Measurements from ENCODE around the gene USP17L13.
"Not testable (repeated sequence)": the region's sequence is repeated elsewhere in the genome, so short reads cannot be mapped to it uniquely, and the experiment has no call there.

The USP17L13 gene

GRCh38 chr4:9224596-9224995, at the start of gene USP17L13:
Gene USP17L13 (plus strand): TSS chr4:9224896. CDS start chr4:9224896, 0 bp downstream.
- not testable (repeated sequence) for DNase-seq

- not testable (repeated sequence) for DNase-seq
These were observed 14.3 kb upstream of the USP17L13 start, which contains the start of gene USP17L10 for GRCh38 chr4:9210357-9210756. Gene USP17L10 (plus strand): TSS chr4:9210657. CDS start chr4:9210657, 0 bp downstream.

GRCh38 chr4:9214701-9215100, 10.0 kb upstream of the USP17L13 start:
- DNase-seq = not testable (repeated sequence)

GRCh38 chr4:9215105-9215504, 9.6 kb upstream of the USP17L13 start, which contains the start of gene USP17L11:
Gene USP17L11 (plus strand): TSS chr4:9215405. CDS start chr4:9215405, 0 bp downstream.
- DNase-seq = not testable (repeated sequence)

- DNase-seq = not testable (repeated sequence)
These were observed 4.8 kb upstream of the USP17L13 start, which contains the start of gene USP17L12 for GRCh38 chr4:9219852-9220251. Gene USP17L12 (plus strand): TSS chr4:9220152. CDS start chr4:9220152, 0 bp downstream.

GRCh38 chr4:9230249-9230648, 5.6 kb downstream of the USP17L13 start:
- DNase-seq = not testable (repeated sequence)

GRCh38 chr4:9234085-9234484, 9.4 kb downstream of the USP17L13 start, which contains the start of gene USP17L15:
Gene USP17L15 (plus strand): TSS chr4:9234385. CDS start chr4:9234385, 0 bp downstream.
- not testable (repeated sequence) for DNase-seq

GRCh38 chr4:9238461-9238860, 13.8 kb downstream of the USP17L13 start:
- not testable (repeated sequence) for DNase-seq

GRCh38 chr4:9243579-9243978, 18.9 kb downstream of the USP17L13 start, which contains the start of gene USP17L17:
Gene USP17L17 (plus strand): TSS chr4:9243879. CDS start chr4:9243879, 0 bp downstream.
- DNase-seq = not testable (repeated sequence)

- not testable (repeated sequence) for DNase-seq
These were observed 23.4 kb downstream of the USP17L13 start, which contains the start of gene USP17L18 for GRCh38 chr4:9247953-9248680. Gene USP17L18 (plus strand): TSS chr4:9248630. CDS start chr4:9248630, 0 bp downstream.

- DNase-seq = not testable (repeated sequence)
These were observed 28.4 kb downstream of the USP17L13 start, which contains the start of gene USP17L19 for GRCh38 chr4:9253078-9253477. Gene USP17L19 (plus strand): TSS chr4:9253378. CDS start chr4:9253378, 0 bp downstream.

GRCh38 chr4:9257824-9258223, 33.1 kb downstream of the USP17L13 start, which contains the start of gene USP17L20:
Gene USP17L20 (plus strand): TSS chr4:9258124. CDS start chr4:9258124, 0 bp downstream.
- not testable (repeated sequence) for DNase-seq

- not testable (repeated sequence) for DNase-seq
These were observed 37.9 kb downstream of the USP17L13 start, which contains the start of gene USP17L21 for GRCh38 chr4:9262572-9262971. Gene USP17L21 (plus strand): TSS chr4:9262872. CDS start chr4:9262872, 0 bp downstream.

- DNase-seq = not testable (repeated sequence)
These were observed 42.6 kb downstream of the USP17L13 start, which contains the start of gene USP17L22 for GRCh38 chr4:9267319-9267718. Gene USP17L22 (plus strand): TSS chr4:9267619. CDS start chr4:9267619, 0 bp downstream.

- not testable (repeated sequence) for DNase-seq
These were observed 47.0 kb downstream of the USP17L13 start for GRCh38 chr4:9271719-9272118.

Measured in NCI-H226 (cell line).